HEK293 (cell line): ENCODE measurements around the gene KIAA0232.

ENCODE experiments used
- KLF10 ChIP-seq: fragments of 450-650 bp; IDR thresholded peaks from 2 replicates; pipeline ENCODE4 v1.5.1; 2018; ENCODE audit warnings: missing biosample characterization, mild to moderate bottlenecking, missing genetic modification characterization
- MYNN ChIP-seq: fragments of 450-650 bp; formaldehyde crosslinking; IDR thresholded peaks from 2 replicates; pipeline ENCODE4 v1.5.1; 2016; ENCODE audit warnings: missing biosample characterization, missing genetic modification characterization, borderline replicate concordance
- ZBTB20 ChIP-seq: fragments of 450-650 bp; formaldehyde crosslinking; IDR thresholded peaks from 2 replicates; pipeline ENCODE4 v1.5.1; 2016; ENCODE audit warnings: missing biosample characterization, missing genetic modification characterization
- ZNF514 ChIP-seq: fragments of 450-650 bp; formaldehyde crosslinking; IDR thresholded peaks from 2 replicates; pipeline ENCODE4 v1.5.1; 2016; ENCODE audit warnings: missing biosample characterization, missing genetic modification characterization
- TF ChIP-seq, protein P1 (sequence below): fragments of 450-650 bp; formaldehyde crosslinking; IDR thresholded peaks from 2 replicates; pipeline ENCODE4 v1.5.1; 2017; ENCODE audit warnings: missing biosample characterization, mild to moderate bottlenecking, missing genetic modification characterization, moderate library complexity
- TF ChIP-seq, protein P2 (sequence below): fragments of 450-650 bp; formaldehyde crosslinking; IDR thresholded peaks from 2 replicates; pipeline ENCODE4 v1.5.1; 2016; ENCODE audit warnings: missing biosample characterization, missing genetic modification characterization

DNA sequence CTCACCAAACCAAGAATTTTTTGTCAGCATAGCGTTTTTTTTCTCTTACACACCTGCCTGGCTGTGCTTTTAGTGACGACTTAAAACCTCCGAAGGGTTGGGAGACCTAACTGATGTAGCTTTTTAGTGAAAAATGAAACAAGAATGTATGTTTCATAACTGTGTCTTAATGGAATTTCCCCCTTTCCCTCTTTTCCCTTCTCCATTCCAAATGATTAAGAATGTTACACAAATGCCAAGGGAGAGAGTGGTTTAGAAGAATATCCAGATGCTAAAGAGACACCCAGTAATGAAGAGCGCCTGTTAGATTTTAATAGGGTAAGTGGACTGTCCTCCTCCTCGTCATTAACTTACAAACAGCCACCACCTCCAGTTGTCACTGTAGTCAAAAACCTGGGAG lies 93.9 kb downstream of the KIAA0232 start:
- TF ChIP-seq, protein P1, sequence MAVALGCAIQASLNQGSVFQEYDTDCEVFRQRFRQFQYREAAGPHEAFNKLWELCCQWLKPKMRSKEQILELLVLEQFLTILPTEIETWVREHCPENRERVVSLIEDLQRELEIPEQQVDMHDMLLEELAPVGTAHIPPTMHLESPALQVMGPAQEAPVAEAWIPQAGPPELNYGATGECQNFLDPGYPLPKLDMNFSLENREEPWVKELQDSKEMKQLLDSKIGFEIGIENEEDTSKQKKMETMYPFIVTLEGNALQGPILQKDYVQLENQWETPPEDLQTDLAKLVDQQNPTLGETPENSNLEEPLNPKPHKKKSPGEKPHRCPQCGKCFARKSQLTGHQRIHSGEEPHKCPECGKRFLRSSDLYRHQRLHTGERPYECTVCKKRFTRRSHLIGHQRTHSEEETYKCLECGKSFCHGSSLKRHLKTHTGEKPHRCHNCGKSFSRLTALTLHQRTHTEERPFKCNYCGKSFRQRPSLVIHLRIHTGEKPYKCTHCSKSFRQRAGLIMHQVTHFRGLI = no peak
- TF ChIP-seq MYNN (no peak), ZNF514 (tag by site-specific recombination) (no peak), ZBTB20 (tag by site-specific recombination) (no peak), KLF10 (tag by site-specific recombination) (no peak)
- TF ChIP-seq, protein P2, sequence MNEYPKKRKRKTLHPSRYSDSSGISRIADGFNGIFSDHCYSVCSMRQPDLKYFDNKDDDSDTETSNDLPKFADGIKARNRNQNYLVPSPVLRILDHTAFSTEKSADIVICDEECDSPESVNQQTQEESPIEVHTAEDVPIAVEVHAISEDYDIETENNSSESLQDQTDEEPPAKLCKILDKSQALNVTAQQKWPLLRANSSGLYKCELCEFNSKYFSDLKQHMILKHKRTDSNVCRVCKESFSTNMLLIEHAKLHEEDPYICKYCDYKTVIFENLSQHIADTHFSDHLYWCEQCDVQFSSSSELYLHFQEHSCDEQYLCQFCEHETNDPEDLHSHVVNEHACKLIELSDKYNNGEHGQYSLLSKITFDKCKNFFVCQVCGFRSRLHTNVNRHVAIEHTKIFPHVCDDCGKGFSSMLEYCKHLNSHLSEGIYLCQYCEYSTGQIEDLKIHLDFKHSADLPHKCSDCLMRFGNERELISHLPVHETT (tag by site-specific recombination) = no peak
